A673 (cell line): Measurements from ENCODE around the gene STX4. TPM values are rescaled to one million over a fixed set of nuclear protein-coding genes. Genes with fewer than 3 reads are reported as not detected.

Experiments
- BruUV-seq: library from RNA; stranded (reverse); fragments of 400-500 nt; replicated peaks from 2 replicates; lab custom pipeline; 2021; lab: Mats Ljungman, UMichigan
- CTCF ChIA-PET: fragments of 300-600 bp; sonication (Branson Sonifier 250); formaldehyde crosslinking; loops from one replicate; lab custom pipeline; 2022; ENCODE audit warnings: antibody characterized with exemption; lab: Charles Lee
- POLR2A ChIA-PET: fragments of 300-600 bp; sonication (Branson Sonifier 250); formaldehyde crosslinking; loops from one replicate; lab custom pipeline; 2022; ENCODE audit warnings: antibody characterized with exemption; ENCODE audit not compliant: low non-redundant PET; lab: Charles Lee
- DNase-seq: peaks from one replicate; pipeline ENCODE4 v3.0.0-alpha.2; 2015; ENCODE audit warnings: low spot score
- H3K27ac ChIP-seq: fragments of 200-600 bp; sonication (generic); 2 replicates; pipeline ENCODE4 v1.5.1; 2016; ENCODE audit warnings: mixed run types, low read depth, mild to moderate bottlenecking, mixed read lengths, antibody characterized with exemption, low read length; ENCODE audit not compliant: poor library complexity, severe bottlenecking
- H3K27me3 ChIP-seq: fragments of 200-600 bp; sonication (generic); replicated peaks from 2 replicates; pipeline ENCODE4 v1.6.1; 2017; ENCODE audit warnings: mixed run types, low read depth, mild to moderate bottlenecking, mixed read lengths, antibody characterized with exemption, low read length; ENCODE audit not compliant: insufficient read depth, poor library complexity
- H3K36me3 ChIP-seq: fragments of 200-600 bp; sonication (generic); 2 replicates; pipeline ENCODE4 v1.6.1; 2016; ENCODE audit warnings: mixed run types, mild to moderate bottlenecking, mixed read lengths, antibody characterized with exemption, low read length; ENCODE audit not compliant: insufficient read depth, poor library complexity, severe bottlenecking
- H3K4me1 ChIP-seq: fragments of 200-600 bp; sonication (generic); 2 replicates; pipeline ENCODE4 v1.6.1; 2017; ENCODE audit warnings: mixed run types, mild to moderate bottlenecking, mixed read lengths, antibody characterized with exemption, low read length; ENCODE audit not compliant: insufficient read depth, poor library complexity, severe bottlenecking
- H3K4me3 ChIP-seq: fragments of 200-600 bp; sonication (generic); 2 replicates; pipeline ENCODE4 v1.5.1; 2016; ENCODE audit warnings: low read depth, mixed run types, mild to moderate bottlenecking, mixed read lengths, low read length; ENCODE audit not compliant: poor library complexity, severe bottlenecking
- H3K9me3 ChIP-seq: fragments of 200-600 bp; sonication (generic); 2 replicates; pipeline ENCODE4 v1.6.1; 2016; ENCODE audit warnings: mixed run types, low read depth, mild to moderate bottlenecking, mixed read lengths, antibody characterized with exemption, low read length; ENCODE audit not compliant: poor library complexity, severe bottlenecking
- CTCF ChIP-seq: fragments of 300-800, 200-600 bp; sonication (generic); conservative IDR thresholded peaks from 2 replicates; pipeline ENCODE4 v1.5.1; 2017; ENCODE audit warnings: low read depth, mild to moderate bottlenecking, antibody characterized with exemption, low read length, moderate library complexity, mixed read lengths
- EZH2 ChIP-seq: fragments of 200-600 bp; sonication (generic); IDR thresholded peaks from 2 replicates; pipeline ENCODE4 v1.6.1; 2017; ENCODE audit warnings: borderline replicate concordance, low read depth, mild to moderate bottlenecking, mixed read lengths, antibody characterized with exemption, low read length; ENCODE audit not compliant: poor library complexity, severe bottlenecking
- intact Hi-C: fragments of 100-400 bp; cut with micrococcal nuclease; formaldehyde crosslinking; loops from one replicate; pipeline ENCODE4 v1.10.0; 2022; ENCODE audit not compliant: unreplicated experiment
- total RNA-seq: library from RNA; stranded (reverse); gene quantifications from 2 replicates; pipeline ENCODE4 v1.2.3, GENCODE V29; 2021

Gene STX4
- total RNA-seq, 1 experiment from 2014 or later = 31.2 TPM

GRCh38 chr16:31023252-31023602 is 10.1 kb upstream of the STX4 start:
- BruUV-seq = no TSS peak
- ChIA-PET CTCF (interaction anchor here (0.6 kb wide), 1 partner anchor 275 kb away, joined by 13 read pairs; no protein-coding TSS in a partner anchor), POLR2A (no interaction called here)
- no peak for TF ChIP-seq EZH2
- no peak for TF ChIP-seq CTCF
- H3K27ac ChIP-seq = no peak overlapping the region
- H3K27me3 ChIP-seq = no peaks in the 10 kb centered on the region
- H3K4me3 ChIP-seq = no peak overlapping the region
- H3K4me1 ChIP-seq = no peaks in the 10 kb centered on the region
- intact Hi-C loops = no loop called here
- DNase-seq = no peak
- H3K36me3 ChIP-seq = no peaks in the 10 kb centered on the region
- H3K9me3 ChIP-seq = no peaks in the 10 kb centered on the region

- H3K9me3 ChIP-seq = no peaks in the 10 kb centered on the region
- H3K4me3 ChIP-seq = no peak overlapping the region
- ChIA-PET POLR2A (no interaction called here), CTCF (interaction anchor here (0.6 kb wide), 1 partner anchor 274 kb away, joined by 13 read pairs; no protein-coding TSS in a partner anchor)
- H3K36me3 ChIP-seq = no peaks in the 10 kb centered on the region
- intact Hi-C loops = no loop called here
- TF ChIP-seq CTCF = no peak
- no peak for TF ChIP-seq EZH2
- DNase-seq = no peak
- no peaks in the 10 kb centered on the region for H3K4me1 ChIP-seq
- H3K27me3 ChIP-seq = no peaks in the 10 kb centered on the region
- no TSS peak for BruUV-seq
- H3K27ac ChIP-seq = no peak overlapping the region
Observed at GRCh38 chr16:31023627-31024226, 9.6 kb upstream of the STX4 start.

GRCh38 chr16:31025339-31025738 is 8.0 kb upstream of the STX4 start:
- no peaks in the 10 kb centered on the region for H3K9me3 ChIP-seq
- DNase-seq = no peak
- no TSS peak for BruUV-seq
- H3K4me3 ChIP-seq = no peak overlapping the region
- ChIA-PET POLR2A (no interaction called here), CTCF (no interaction called here)
- H3K36me3 ChIP-seq = no peaks in the 10 kb centered on the region
- H3K27me3 ChIP-seq = no peaks in the 10 kb centered on the region
- no peaks in the 10 kb centered on the region for H3K4me1 ChIP-seq
- TF ChIP-seq EZH2 (no peak), CTCF (no peak)
- intact Hi-C loops = no loop called here
- H3K27ac ChIP-seq = no peak overlapping the region
